ENCODE results near the gene APBB2.

- TF ChIP-seq, protein P1, sequence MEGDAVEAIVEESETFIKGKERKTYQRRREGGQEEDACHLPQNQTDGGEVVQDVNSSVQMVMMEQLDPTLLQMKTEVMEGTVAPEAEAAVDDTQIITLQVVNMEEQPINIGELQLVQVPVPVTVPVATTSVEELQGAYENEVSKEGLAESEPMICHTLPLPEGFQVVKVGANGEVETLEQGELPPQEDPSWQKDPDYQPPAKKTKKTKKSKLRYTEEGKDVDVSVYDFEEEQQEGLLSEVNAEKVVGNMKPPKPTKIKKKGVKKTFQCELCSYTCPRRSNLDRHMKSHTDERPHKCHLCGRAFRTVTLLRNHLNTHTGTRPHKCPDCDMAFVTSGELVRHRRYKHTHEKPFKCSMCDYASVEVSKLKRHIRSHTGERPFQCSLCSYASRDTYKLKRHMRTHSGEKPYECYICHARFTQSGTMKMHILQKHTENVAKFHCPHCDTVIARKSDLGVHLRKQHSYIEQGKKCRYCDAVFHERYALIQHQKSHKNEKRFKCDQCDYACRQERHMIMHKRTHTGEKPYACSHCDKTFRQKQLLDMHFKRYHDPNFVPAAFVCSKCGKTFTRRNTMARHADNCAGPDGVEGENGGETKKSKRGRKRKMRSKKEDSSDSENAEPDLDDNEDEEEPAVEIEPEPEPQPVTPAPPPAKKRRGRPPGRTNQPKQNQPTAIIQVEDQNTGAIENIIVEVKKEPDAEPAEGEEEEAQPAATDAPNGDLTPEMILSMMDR (IDR thresholded peaks at IDR 0.05), result no peak
- no peak for TF ChIP-seq POLR2A (IDR thresholded peaks at IDR 0.05; ENCODE audit: low read depth)
Observed at GRCh38 chr4:41111791-41112190, 102.6 kb downstream of the APBB2 start.

Measured in esophagus muscularis mucosa (tissue), 3 donors.